Dendritic cell treated with granulocyte-macrophage colony-stimulating factor and Interleukin-4, amounts not matched to agents 40 ng/mL and 50 ng/mL, for 4 days (primary cell): ENCODE results near the gene FTCD.

Source experiments
- H3K27ac Mint-ChIP-seq: one replicate; pipeline ENCODE4 v1.8.0; 2022; ENCODE audit warnings: mild to moderate bottlenecking, mixed read lengths
- H3K27me3 Mint-ChIP-seq: one replicate; pipeline ENCODE4 v1.8.0; 2022; ENCODE audit warnings: mild to moderate bottlenecking, mixed read lengths
- H3K36me3 Mint-ChIP-seq: one replicate; pipeline ENCODE4 v1.8.0; 2022; ENCODE audit warnings: low read depth, mixed read lengths
- H3K4me1 Mint-ChIP-seq: one replicate; pipeline ENCODE4 v1.8.0; 2022; ENCODE audit warnings: low read depth, mixed read lengths
- H3K4me3 Mint-ChIP-seq: one replicate; pipeline ENCODE4 v1.8.0; 2022; ENCODE audit warnings: mild to moderate bottlenecking, moderate library complexity, mixed read lengths
- H3K9me3 Mint-ChIP-seq: one replicate; pipeline ENCODE4 v1.8.0; 2022; ENCODE audit warnings: mixed read lengths
- intact Hi-C: fragments of 100-400 bp; cut with micrococcal nuclease; formaldehyde crosslinking; loops from one replicate; pipeline ENCODE4 v1.15.0; 2022

Gene FTCD

DNA sequence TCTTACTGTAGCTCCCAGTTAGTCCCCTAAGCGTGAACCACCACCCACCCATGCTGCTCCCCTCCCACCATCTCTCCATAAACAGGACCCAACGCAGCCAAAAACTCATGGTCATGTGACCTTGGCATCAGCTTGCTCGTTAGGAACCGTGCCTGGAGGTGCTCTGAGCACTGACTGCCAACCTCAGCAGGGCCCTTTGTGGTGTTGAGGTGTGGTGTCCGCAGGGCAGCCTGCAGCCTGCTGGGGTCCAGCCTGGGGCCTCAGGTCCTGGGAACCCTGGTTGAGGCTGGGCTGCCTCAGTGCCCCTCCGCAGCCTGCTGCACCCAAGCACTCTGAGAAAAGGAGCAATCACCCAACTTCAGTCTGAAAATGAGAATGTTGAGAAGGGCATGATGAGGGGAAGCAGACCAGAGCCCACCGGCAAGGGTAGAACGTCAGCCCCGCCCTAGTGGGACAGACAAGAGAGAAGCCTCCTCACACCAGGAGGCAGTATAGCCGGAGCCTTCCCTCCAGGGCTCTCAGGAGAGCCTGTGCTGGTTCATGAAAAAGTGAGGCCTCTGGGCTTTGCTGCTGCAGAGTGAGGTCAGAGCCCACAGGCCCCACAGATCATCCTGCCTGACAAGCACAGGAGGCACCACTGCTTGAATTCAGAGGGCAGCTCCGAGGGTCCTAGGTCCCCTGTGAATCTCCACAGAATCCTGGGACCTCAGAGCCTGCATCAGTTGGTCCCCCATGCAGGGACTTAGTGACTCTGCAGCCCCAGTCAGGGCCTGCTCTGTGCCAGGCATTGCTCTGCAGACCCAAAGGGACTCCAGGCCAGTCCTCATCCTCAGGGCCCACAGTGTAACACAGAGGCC is 62.3 kb downstream of the FTCD start:
- Mint-ChIP-seq H3K36me3 (no peaks in the 10 kb centered on the region), H3K9me3 (peaks cover 32% of the 10 kb centered on the region), H3K4me3 (no peak overlapping the region), H3K4me1 (no peaks in the 10 kb centered on the region), H3K27me3 (peaks cover 22% of the 10 kb centered on the region), H3K27ac (no peak overlapping the region)
- intact Hi-C loops, result no loop called here

DNA sequence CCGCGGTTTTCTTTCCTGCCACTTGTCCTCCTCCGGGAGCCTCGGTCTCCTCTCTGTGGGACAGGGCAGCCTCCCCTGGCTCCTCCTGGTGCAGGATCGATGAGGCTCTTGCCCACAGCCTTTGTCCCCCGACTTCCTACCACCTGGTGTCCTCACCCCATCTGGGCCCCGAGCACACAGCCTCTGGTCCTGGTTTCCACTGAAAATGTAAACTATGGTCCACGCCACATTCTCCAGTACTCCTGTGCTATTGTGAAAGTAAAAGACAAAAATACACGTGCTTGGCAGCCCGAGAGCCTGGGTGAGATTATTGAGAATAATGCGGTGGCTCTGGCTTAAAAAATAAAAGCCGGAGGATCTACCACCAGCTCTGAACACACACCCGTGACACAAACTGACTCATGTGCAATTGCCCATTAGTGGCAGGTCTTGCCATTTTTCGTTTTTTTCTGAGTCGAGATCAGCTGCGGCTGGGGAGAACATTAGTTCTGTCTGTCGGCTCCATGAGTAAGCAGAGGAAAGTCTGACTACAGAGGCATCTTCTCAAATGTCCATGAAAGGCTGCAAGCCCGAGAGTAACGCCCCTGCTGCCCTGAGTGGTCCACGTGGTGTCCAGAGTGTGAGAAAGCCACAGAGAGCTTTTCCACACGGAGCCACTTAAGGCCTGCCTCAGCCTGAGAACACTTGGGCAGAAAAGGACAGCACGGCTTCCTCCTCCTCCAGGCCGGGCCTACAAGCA is 63.2 kb downstream of the FTCD start:
- intact Hi-C loops, result no loop called here
- Mint-ChIP-seq H3K27me3 (peaks cover 22% of the 10 kb centered on the region), H3K27ac (no peak overlapping the region), H3K9me3 (peaks cover 40% of the 10 kb centered on the region), H3K4me1 (no peaks in the 10 kb centered on the region), H3K4me3 (no peak overlapping the region), H3K36me3 (no peaks in the 10 kb centered on the region)

DNA sequence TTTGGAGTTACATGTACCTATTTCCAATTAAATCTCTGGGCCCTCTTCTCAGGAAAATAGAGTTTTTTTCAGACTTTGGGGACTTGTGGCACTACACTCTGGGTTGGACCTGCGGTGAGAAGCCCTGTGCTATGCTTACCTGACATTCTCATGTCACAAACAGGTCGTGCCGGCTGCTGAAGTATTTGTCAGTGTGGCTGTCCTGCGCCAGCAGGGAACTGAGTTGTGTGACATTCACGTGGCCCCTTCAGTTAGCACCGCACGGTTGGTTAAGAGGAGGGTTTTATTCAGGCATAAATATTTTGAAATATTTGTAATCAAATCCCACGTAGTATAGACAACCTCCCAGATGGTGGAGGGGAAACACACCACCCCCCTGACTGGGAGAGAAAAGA is 63.8 kb downstream of the FTCD start:
- Mint-ChIP-seq H3K27ac (no peak overlapping the region), H3K4me3 (no peak overlapping the region), H3K4me1 (no peaks in the 10 kb centered on the region), H3K9me3 (peaks cover 46% of the 10 kb centered on the region), H3K36me3 (no peaks in the 10 kb centered on the region), H3K27me3 (peaks cover 18% of the 10 kb centered on the region)
- intact Hi-C loops, result no loop called here

GRCh38 chr21:46091118-46091517 is 64.3 kb downstream of the FTCD start:
- Mint-ChIP-seq H3K27ac (no peak overlapping the region), H3K36me3 (no peaks in the 10 kb centered on the region), H3K9me3 (peaks cover 48% of the 10 kb centered on the region), H3K27me3 (peaks cover 13% of the 10 kb centered on the region), H3K4me3 (no peak overlapping the region), H3K4me1 (no peaks in the 10 kb centered on the region)
- intact Hi-C loops, result no loop called here

- Mint-ChIP-seq H3K27ac (no peak overlapping the region), H3K9me3 (peaks cover 48% of the 10 kb centered on the region), H3K4me1 (no peaks in the 10 kb centered on the region), H3K4me3 (no peak overlapping the region), H3K36me3 (no peaks in the 10 kb centered on the region), H3K27me3 (peaks cover 7% of the 10 kb centered on the region)
- intact Hi-C loops, result no loop called here
Measured at GRCh38 chr21:46089285-46089684, 66.1 kb downstream of the FTCD start.

- no peak overlapping the region for H3K27ac Mint-ChIP-seq
- intact Hi-C loops, result no loop called here
- H3K36me3 Mint-ChIP-seq, result no peaks in the 10 kb centered on the region
- no peak overlapping the region for H3K4me3 Mint-ChIP-seq
- peaks cover 7% of the 10 kb centered on the region for H3K27me3 Mint-ChIP-seq
- H3K4me1 Mint-ChIP-seq, result no peaks in the 10 kb centered on the region
- peaks cover 48% of the 10 kb centered on the region for H3K9me3 Mint-ChIP-seq
Measured at GRCh38 chr21:46088189-46088588, 67.2 kb downstream of the FTCD start.

DNA sequence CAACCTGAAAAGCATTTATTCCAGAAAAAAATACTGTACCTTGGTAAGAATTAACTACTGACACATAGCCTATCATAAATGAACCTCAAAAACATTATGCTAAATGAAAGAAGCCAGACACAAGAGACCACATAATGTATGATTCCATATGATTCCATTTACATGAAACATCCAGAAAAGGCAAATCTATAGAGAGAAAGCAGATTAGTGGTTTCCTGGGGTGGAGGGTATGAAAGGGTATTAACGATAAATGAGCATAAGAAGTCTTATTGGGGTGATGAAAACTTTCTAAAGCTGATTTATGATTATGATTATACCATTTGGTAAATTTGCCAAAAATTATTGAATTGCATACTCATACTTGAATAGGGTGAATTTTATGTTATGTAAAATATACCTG is 67.7 kb downstream of the FTCD start:
- intact Hi-C loops, result no loop called here

More for the DNA sequence above, 67.7 kb downstream of the FTCD start:
- Mint-ChIP-seq H3K4me3 (no peak overlapping the region), H3K36me3 (no peaks in the 10 kb centered on the region), H3K27me3 (peaks cover 7% of the 10 kb centered on the region), H3K9me3 (peaks cover 48% of the 10 kb centered on the region), H3K4me1 (no peaks in the 10 kb centered on the region), H3K27ac (no peak overlapping the region)
